ENCODE data around the gene ELMOD2. TPM values are rescaled to one million over a fixed set of nuclear protein-coding genes. Genes with fewer than 3 reads are reported as not detected.

Gene ELMOD2
- total RNA-seq, 1 donor from 2014 or later, result 65.5 TPM

- H3K27ac Mint-ChIP-seq (ENCODE audit: unreplicated experiment), result no peak overlapping the region
- no peaks in the 10 kb centered on the region for H3K9me3 Mint-ChIP-seq (ENCODE audit: unreplicated experiment)
- H3K27me3 Mint-ChIP-seq (ENCODE audit: unreplicated experiment), result peaks cover 5% of the 10 kb centered on the region
- H3K36me3 Mint-ChIP-seq (ENCODE audit: unreplicated experiment), result peaks cover 4% of the 10 kb centered on the region
- no peak overlapping the region for H3K4me3 Mint-ChIP-seq (ENCODE audit: unreplicated experiment)
- peaks cover 17% of the 10 kb centered on the region for H3K4me1 Mint-ChIP-seq (ENCODE audit: low read depth, unreplicated experiment)
- no peak for DNase-seq
- no peak for TF ChIP-seq CTCF (IDR thresholded peaks at IDR 0.05; ENCODE audit: partially characterized antibody, unreplicated experiment)
Measured at GRCh38 chr4:140602714-140603113, 78.7 kb downstream of the ELMOD2 start.

GRCh38 chr4:140603286-140603685, 79.3 kb downstream of the ELMOD2 start:
- peaks cover 5% of the 10 kb centered on the region for H3K27me3 Mint-ChIP-seq (ENCODE audit: unreplicated experiment)
- peaks cover 17% of the 10 kb centered on the region for H3K4me1 Mint-ChIP-seq (ENCODE audit: low read depth, unreplicated experiment)
- TF ChIP-seq CTCF (IDR thresholded peaks at IDR 0.05; ENCODE audit: partially characterized antibody, unreplicated experiment), result no peak
- no peak for DNase-seq
- peaks cover 2% of the 10 kb centered on the region for H3K9me3 Mint-ChIP-seq (ENCODE audit: unreplicated experiment)
- peaks cover 4% of the 10 kb centered on the region for H3K36me3 Mint-ChIP-seq (ENCODE audit: unreplicated experiment)
- H3K4me3 Mint-ChIP-seq (ENCODE audit: unreplicated experiment), result no peak overlapping the region
- no peak overlapping the region for H3K27ac Mint-ChIP-seq (ENCODE audit: unreplicated experiment)

Other genes with a start within 250 kb of the ELMOD2 start
- gene SCOC, start 150.5 kb upstream of the ELMOD2 start, total RNA-seq (ENCODE audit: unreplicated experiment), result 55.8 TPM
- 19.6 TPM for gene CLGN, start 96.5 kb upstream of the ELMOD2 start, total RNA-seq (ENCODE audit: unreplicated experiment)
- gene MGAT4D, start 25.9 kb upstream of the ELMOD2 start, total RNA-seq (ENCODE audit: unreplicated experiment), result not detected
- gene UCP1, start 44.8 kb downstream of the ELMOD2 start, total RNA-seq (ENCODE audit: unreplicated experiment), result not detected
- 47.8 TPM for gene TBC1D9, start 232.2 kb downstream of the ELMOD2 start, total RNA-seq (ENCODE audit: unreplicated experiment)